ENCODE data around the gene PPIF. TPM values are rescaled to one million over a fixed set of nuclear protein-coding genes. Genes with fewer than 3 reads are reported as not detected.

PPIF gene
- total RNA-seq, 2 donors from 2014 or later: 50.4 to 51.0 TPM

DNA sequence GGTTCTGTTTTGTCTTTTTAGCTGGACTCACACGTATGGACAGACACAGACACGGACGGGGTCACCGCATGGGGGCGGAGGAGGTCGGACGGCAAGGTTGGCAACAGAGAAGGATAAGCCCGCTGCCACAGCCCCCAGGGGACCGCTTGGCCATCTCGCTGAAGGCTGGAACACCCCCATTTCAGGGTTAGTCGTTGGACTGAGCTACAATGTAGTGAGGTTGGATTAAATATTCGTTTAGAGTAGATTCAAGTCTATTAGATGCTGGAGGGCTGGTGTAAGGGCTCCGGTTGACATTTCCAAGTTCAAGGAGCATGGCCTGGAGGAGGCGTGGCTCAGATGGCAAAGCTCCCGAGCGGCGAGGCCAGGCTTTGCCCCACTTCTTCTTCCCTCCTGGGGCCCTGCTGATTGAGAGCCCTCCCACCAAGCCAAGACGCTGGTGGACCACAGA is 35.2 kb downstream of the PPIF start:
- peak; percentile 50 for DNase-seq
- 84 to 88% methylated on average over 15 to 18 of the region's 18 CpGs for WGBS, 2 experiments (ENCODE audit: insufficient coverage in 1 of 2, insufficient read length in 1 of 2)

DNA sequence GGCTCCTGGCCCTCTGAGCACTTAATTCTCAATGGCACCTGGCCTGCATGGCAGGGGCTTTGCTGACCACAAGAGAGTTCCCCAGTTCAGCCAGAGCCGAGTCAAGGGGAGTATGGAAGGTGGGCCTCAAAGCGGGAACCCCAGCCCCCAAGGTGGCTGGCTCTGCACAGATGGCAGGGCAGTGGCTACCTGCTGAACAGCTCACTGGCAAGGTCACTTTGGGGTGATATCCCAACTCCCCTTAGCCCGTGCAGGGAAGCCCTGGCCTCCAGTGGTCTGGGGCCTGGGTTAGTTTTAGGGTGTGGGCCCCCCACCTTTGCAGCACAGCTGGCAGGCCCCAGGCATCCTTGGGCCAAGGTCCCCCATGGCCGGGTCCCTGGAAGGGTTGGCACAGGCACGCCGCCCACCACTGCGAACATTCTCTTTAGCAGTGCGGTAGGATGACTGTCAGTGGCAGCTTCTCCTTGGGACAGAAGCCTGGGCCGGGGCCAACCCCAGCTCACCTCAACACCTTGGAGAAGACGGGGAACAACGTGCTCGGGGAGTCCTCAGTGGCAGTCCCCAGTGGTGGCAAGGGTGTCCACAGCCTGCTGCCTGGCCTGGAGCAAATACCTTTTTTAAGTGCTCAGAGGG is 36.8 kb downstream of the PPIF start:
- H3K27ac ChIP-seq (ENCODE audit: low read depth, low read length): no peak overlapping the region
- H3K9me3 ChIP-seq (ENCODE audit: control insufficient read depth, low read length): no peaks in the 10 kb centered on the region
- no peaks in the 10 kb centered on the region for H3K36me3 ChIP-seq (ENCODE audit: control insufficient read depth, insufficient read depth, low read length)
- Mint-ChIP-seq H3K36me3 (ENCODE audit: low read depth) (no peaks in the 10 kb centered on the region), H3K27ac (no peak overlapping the region), H3K9me3 (no peaks in the 10 kb centered on the region), H3K27me3 (ENCODE audit: insufficient read depth) (no peaks in the 10 kb centered on the region), H3K4me1 (peaks cover 2% of the 10 kb centered on the region), H3K4me3 (no peak overlapping the region)
- H3K27me3 ChIP-seq (ENCODE audit: control insufficient read depth, insufficient read depth, low read length, poor library complexity, severe bottlenecking): no peaks in the 10 kb centered on the region
- H3K4me1 ChIP-seq (ENCODE audit: control insufficient read depth, insufficient read depth, low read length): peaks cover 3% of the 10 kb centered on the region
- DNase-seq: peak; percentile 45
- no peak overlapping the region for H3K9ac ChIP-seq (ENCODE audit: extremely low read depth, low read length, poor library complexity, severe bottlenecking)
- no peak for TF ChIP-seq CTCF (conservative IDR thresholded peaks at IDR 0.05)
- H3K4me3 ChIP-seq (ENCODE audit: low read length): no peak overlapping the region
- WGBS, 2 experiments (ENCODE audit: insufficient coverage in 1 of 2, insufficient read length in 1 of 2): 94 to 95% methylated on average over 5 to 12 of the region's 12 CpGs

More for the DNA sequence above, 35.2 kb downstream of the PPIF start:
- no peaks in the 10 kb centered on the region for H3K36me3 ChIP-seq (ENCODE audit: control insufficient read depth, insufficient read depth, low read length)
- H3K36me3 Mint-ChIP-seq (ENCODE audit: low read depth): no peaks in the 10 kb centered on the region
- peaks cover 2% of the 10 kb centered on the region for H3K4me1 Mint-ChIP-seq
- H3K27ac Mint-ChIP-seq: no peak overlapping the region
- no peak overlapping the region for H3K4me3 ChIP-seq (ENCODE audit: low read length)
- no peak overlapping the region for H3K9ac ChIP-seq (ENCODE audit: extremely low read depth, low read length, poor library complexity, severe bottlenecking)
- no peaks in the 10 kb centered on the region for H3K9me3 ChIP-seq (ENCODE audit: control insufficient read depth, low read length)
- H3K4me1 ChIP-seq (ENCODE audit: control insufficient read depth, insufficient read depth, low read length): peaks cover 3% of the 10 kb centered on the region
- no peaks in the 10 kb centered on the region for H3K27me3 Mint-ChIP-seq (ENCODE audit: insufficient read depth)
- H3K4me3 Mint-ChIP-seq: no peak overlapping the region
- no peaks in the 10 kb centered on the region for H3K27me3 ChIP-seq (ENCODE audit: control insufficient read depth, insufficient read depth, low read length, poor library complexity, severe bottlenecking)
- no peak for TF ChIP-seq CTCF (conservative IDR thresholded peaks at IDR 0.05)
- no peaks in the 10 kb centered on the region for H3K9me3 Mint-ChIP-seq
- H3K27ac ChIP-seq (ENCODE audit: low read depth, low read length): no peak overlapping the region

DNA sequence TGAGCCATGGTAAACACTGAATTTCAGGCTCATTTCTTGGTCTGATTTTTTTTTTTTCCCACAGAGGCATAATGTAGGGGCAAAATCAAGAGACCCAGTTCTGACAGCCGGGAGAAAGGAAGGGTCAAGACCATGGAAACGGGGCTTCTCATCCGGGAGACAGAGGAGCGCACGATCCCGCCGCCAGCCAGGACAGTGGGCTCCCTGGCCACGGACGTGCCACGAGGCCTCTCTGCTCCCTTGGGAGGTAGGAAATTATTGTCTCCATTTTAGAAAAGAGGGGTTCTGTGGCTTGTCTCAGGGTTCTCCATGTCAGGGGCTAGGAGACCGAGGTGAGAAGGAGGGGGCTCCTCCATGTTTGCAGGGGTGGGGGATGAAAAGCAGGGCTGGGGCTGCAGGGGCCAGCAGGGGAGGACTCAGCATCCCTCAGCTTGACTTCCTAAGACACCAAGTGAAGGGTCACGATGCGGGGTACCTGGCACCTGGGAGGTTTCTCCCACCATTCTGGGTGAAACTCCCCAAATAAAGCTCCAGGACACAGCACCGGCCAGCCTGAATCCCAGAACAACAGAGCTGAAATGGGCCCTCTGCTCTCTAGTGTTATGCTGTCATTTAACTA is 37.6 kb downstream of the PPIF start:
- H3K36me3 Mint-ChIP-seq (ENCODE audit: low read depth): no peaks in the 10 kb centered on the region
- Histone ChIP-seq H3K27ac (ENCODE audit: low read depth, low read length) (no peak overlapping the region), H3K27me3 (ENCODE audit: control insufficient read depth, insufficient read depth, low read length, poor library complexity, severe bottlenecking) (no peaks in the 10 kb centered on the region), H3K4me1 (ENCODE audit: control insufficient read depth, insufficient read depth, low read length) (peaks cover 3% of the 10 kb centered on the region), H3K9ac (ENCODE audit: extremely low read depth, low read length, poor library complexity, severe bottlenecking) (no peak overlapping the region), H3K9me3 (ENCODE audit: control insufficient read depth, low read length) (no peaks in the 10 kb centered on the region), H3K36me3 (ENCODE audit: control insufficient read depth, insufficient read depth, low read length) (no peaks in the 10 kb centered on the region), H3K4me3 (ENCODE audit: low read length) (no peak overlapping the region)
- H3K9me3 Mint-ChIP-seq: no peaks in the 10 kb centered on the region
- WGBS, 2 experiments (ENCODE audit: insufficient coverage in 1 of 2, insufficient read length in 1 of 2): 87 to 88% methylated on average over 11 to 14 of the region's 14 CpGs
- TF ChIP-seq CTCF (conservative IDR thresholded peaks at IDR 0.05): no peak
- H3K27me3 Mint-ChIP-seq (ENCODE audit: insufficient read depth): no peaks in the 10 kb centered on the region
- H3K4me1 Mint-ChIP-seq: peaks cover 2% of the 10 kb centered on the region
- no peak overlapping the region for H3K4me3 Mint-ChIP-seq
- no peak for DNase-seq
- no peak overlapping the region for H3K27ac Mint-ChIP-seq

All from endodermal cell (in vitro differentiated cells).